Measurements from ENCODE around the gene VPS13C. TPM values are rescaled to one million over a fixed set of nuclear protein-coding genes. Genes with fewer than 3 reads are reported as not detected.
"Not testable (repeated sequence)": the region's sequence is repeated elsewhere in the genome, so short reads cannot be mapped to it uniquely, and the experiment has no call there.

The VPS13C gene
- total RNA-seq, 1 donor from 2014 or later: 50.9 TPM

DNA sequence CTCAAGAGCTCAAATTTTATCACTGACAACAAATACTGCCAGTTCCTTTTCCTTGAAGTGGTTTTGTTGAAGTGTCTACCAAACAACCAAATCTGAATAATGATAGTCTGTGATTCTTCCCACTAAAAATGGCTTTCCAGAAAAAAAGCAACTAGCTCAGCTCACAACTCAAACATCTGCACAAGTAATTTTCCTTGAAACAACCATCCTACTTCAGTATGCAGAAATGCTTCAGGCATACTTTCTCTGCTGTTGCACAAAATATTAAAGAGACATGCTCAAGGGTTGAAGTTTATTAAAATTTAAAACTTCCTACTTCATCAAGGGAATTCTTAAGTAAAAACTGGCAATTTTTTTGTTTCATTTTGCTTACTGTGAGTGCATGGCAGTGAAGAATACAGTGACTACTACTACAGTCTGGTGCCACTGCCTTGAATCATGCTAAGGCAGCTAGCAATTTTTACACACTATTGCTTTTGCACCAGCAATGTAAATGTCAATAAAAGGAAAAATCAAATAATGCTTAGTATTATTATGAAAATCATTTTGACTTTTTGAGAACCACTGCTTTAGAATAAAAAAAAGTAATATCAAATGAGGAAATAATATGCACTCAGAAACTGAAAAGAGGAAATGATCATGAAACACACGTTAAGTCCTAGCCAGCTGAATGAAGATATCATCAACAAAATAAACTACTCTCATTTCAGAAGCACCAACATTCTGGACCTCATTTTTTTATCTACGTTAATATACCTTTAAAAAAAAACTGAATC is 33.6 kb downstream of the VPS13C start:
- Mint-ChIP-seq H3K27me3 (ENCODE audit: unreplicated experiment) (no peaks in the 10 kb centered on the region), H3K27ac (ENCODE audit: unreplicated experiment) (no peak overlapping the region)

DNA sequence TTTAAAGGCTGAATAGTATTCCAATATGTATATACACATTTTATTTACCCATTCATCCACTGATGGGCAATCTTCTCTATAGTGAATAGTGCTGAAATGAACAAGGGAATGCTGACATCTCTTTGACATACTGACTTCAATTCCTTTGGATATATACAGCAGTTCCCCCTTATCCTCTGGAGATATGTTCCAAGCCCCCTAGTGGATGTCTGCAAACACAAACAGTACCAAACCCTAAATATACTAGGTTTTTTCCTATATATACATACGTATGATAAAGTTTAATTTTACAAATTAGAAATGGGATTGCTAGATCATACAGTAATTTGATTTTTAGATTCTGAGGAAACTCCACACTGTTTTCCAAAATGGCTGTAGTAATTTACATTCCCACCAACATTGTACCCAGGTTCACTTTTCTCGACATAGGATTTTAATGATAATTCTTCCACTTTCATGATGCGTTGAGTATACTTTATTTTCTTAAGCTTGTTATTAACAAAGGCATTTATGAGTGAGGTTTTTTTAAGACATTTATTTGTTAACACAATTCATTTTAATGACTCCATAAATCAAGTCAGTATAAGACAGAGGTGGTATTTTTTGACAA is 38.2 kb downstream of the VPS13C start:
- TF ChIP-seq, protein P1, sequence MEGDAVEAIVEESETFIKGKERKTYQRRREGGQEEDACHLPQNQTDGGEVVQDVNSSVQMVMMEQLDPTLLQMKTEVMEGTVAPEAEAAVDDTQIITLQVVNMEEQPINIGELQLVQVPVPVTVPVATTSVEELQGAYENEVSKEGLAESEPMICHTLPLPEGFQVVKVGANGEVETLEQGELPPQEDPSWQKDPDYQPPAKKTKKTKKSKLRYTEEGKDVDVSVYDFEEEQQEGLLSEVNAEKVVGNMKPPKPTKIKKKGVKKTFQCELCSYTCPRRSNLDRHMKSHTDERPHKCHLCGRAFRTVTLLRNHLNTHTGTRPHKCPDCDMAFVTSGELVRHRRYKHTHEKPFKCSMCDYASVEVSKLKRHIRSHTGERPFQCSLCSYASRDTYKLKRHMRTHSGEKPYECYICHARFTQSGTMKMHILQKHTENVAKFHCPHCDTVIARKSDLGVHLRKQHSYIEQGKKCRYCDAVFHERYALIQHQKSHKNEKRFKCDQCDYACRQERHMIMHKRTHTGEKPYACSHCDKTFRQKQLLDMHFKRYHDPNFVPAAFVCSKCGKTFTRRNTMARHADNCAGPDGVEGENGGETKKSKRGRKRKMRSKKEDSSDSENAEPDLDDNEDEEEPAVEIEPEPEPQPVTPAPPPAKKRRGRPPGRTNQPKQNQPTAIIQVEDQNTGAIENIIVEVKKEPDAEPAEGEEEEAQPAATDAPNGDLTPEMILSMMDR (IDR thresholded peaks at IDR 0.05; ENCODE audit: unreplicated experiment): peak; percentile 60
- DNase-seq (ENCODE audit: low spot score): no peak
- no peaks in the 10 kb centered on the region for H3K9me3 Mint-ChIP-seq (ENCODE audit: unreplicated experiment)
- no peaks in the 10 kb centered on the region for H3K27me3 Mint-ChIP-seq (ENCODE audit: unreplicated experiment)
- H3K4me3 Mint-ChIP-seq (ENCODE audit: unreplicated experiment): no peak overlapping the region
- no peaks in the 10 kb centered on the region for H3K4me1 Mint-ChIP-seq (ENCODE audit: unreplicated experiment)
- H3K27ac Mint-ChIP-seq (ENCODE audit: unreplicated experiment): no peak overlapping the region
- H3K36me3 Mint-ChIP-seq (ENCODE audit: low read depth, unreplicated experiment): peaks cover 21% of the 10 kb centered on the region

More for the DNA sequence above, 33.6 kb downstream of the VPS13C start:
- TF ChIP-seq, protein P1 (IDR thresholded peaks at IDR 0.05; ENCODE audit: unreplicated experiment): no peak
- H3K4me3 Mint-ChIP-seq (ENCODE audit: unreplicated experiment): no peak overlapping the region
- H3K36me3 Mint-ChIP-seq (ENCODE audit: low read depth, unreplicated experiment): peaks cover 4% of the 10 kb centered on the region
- no peak for DNase-seq (ENCODE audit: low spot score)
- H3K4me1 Mint-ChIP-seq (ENCODE audit: unreplicated experiment): no peaks in the 10 kb centered on the region
- H3K9me3 Mint-ChIP-seq (ENCODE audit: unreplicated experiment): no peaks in the 10 kb centered on the region

DNA sequence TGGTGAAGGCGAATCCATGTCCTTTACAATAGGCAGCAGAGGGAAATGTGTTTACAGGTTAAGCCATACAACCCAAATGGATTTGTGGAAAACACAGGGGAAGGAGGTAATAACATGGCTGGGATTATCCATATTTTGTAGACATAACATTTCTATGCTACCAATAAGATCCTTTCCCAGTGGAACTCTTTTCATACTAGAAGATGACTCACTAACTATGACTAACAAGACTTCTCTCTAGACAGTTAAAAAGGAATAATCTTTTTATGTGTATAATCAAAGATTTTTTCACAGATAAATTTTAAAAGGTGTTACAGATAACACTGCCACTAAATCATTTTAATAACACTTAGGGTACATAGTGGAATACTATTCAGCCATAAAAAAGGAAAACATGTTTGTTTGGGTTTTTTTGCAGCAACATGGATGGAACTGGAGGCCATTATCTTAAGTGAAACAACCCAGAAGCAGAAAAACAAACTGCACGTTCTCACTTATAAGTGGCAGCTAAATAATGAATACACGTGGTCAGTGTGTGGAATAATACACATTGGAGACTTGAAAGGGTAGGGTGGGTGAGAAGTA is 39.6 kb downstream of the VPS13C start:
- TF ChIP-seq, protein P1 (IDR thresholded peaks at IDR 0.05; ENCODE audit: unreplicated experiment): no peak
- H3K9me3 Mint-ChIP-seq (ENCODE audit: unreplicated experiment): no peaks in the 10 kb centered on the region
- peaks cover 25% of the 10 kb centered on the region for H3K36me3 Mint-ChIP-seq (ENCODE audit: low read depth, unreplicated experiment)
- H3K4me1 Mint-ChIP-seq (ENCODE audit: unreplicated experiment): no peaks in the 10 kb centered on the region
- H3K27ac Mint-ChIP-seq (ENCODE audit: unreplicated experiment): no peak overlapping the region
- no peaks in the 10 kb centered on the region for H3K27me3 Mint-ChIP-seq (ENCODE audit: unreplicated experiment)
- DNase-seq (ENCODE audit: low spot score): no peak
- H3K4me3 Mint-ChIP-seq (ENCODE audit: unreplicated experiment): no peak overlapping the region

DNA sequence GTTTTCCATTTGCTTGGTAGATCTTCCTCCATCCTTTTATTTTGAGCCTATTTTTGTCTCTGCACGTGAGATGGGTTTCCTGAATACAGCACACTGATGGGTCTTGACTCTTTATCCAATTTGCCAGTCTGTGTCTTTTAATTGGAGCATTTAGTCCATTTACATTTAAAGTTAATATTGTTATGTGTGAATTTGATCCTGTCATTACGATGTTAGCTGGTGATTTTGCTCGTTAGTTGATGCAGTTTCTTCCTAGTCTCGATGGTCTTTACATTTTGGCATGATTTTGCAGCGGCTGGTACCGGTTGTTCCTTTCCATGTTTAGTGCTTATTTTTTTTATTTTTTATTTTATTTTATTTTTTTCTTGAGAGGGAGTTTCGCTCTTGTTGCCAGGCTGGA is 54.9 kb downstream of the VPS13C start:
- not testable (repeated sequence) for H3K4me3 Mint-ChIP-seq (ENCODE audit: unreplicated experiment); DNase-seq (ENCODE audit: low spot score); H3K27me3 Mint-ChIP-seq (ENCODE audit: unreplicated experiment); H3K9me3 Mint-ChIP-seq (ENCODE audit: unreplicated experiment); H3K36me3 Mint-ChIP-seq (ENCODE audit: low read depth, unreplicated experiment); H3K27ac Mint-ChIP-seq (ENCODE audit: unreplicated experiment); H3K4me1 Mint-ChIP-seq (ENCODE audit: unreplicated experiment)

DNA sequence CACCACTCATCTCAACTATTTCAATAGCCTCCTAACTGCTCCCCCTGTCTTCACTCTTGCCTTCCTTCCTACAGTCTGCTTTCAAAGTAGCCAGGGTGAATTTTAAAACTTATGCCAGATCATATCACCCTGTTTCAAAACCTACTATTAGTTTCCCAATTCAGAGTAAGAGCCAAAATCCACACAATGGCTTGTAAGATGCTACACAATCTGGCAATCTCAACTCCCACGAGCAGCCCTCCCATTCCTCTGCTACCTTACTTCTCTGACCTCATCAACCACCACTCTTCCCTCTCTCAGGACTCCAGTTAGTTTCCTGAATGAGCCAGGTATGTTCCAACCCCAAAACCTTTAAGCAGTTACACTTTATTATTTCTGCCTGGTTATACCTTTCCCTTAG is 62.5 kb downstream of the VPS13C start:
- no peak for DNase-seq (ENCODE audit: low spot score)
- peaks cover 2% of the 10 kb centered on the region for H3K27me3 Mint-ChIP-seq (ENCODE audit: unreplicated experiment)
- H3K36me3 Mint-ChIP-seq (ENCODE audit: low read depth, unreplicated experiment): no peaks in the 10 kb centered on the region
- no peak overlapping the region for H3K27ac Mint-ChIP-seq (ENCODE audit: unreplicated experiment)
- no peak overlapping the region for H3K4me3 Mint-ChIP-seq (ENCODE audit: unreplicated experiment)
- TF ChIP-seq, protein P1 (IDR thresholded peaks at IDR 0.05; ENCODE audit: unreplicated experiment): no peak
- no peaks in the 10 kb centered on the region for H3K4me1 Mint-ChIP-seq (ENCODE audit: unreplicated experiment)
- H3K9me3 Mint-ChIP-seq (ENCODE audit: unreplicated experiment): no peaks in the 10 kb centered on the region
